HG03025 (cell line): ENCODE results near the gene STX1B.
"Not testable (repeated sequence)": the region's sequence is repeated elsewhere in the genome, so short reads cannot be mapped to it uniquely, and the experiment has no call there.

Experiments used
- ATAC-seq: cut with Tn5 transposase; IDR thresholded peaks from one replicate; pipeline ENCODE4 v1.9.1; 2021; ENCODE audit warnings: mild to moderate bottlenecking, moderate library complexity; ENCODE audit not compliant: unreplicated experiment, low FRiP score

Gene STX1B

GRCh38 chr16:31016018-31016417, 5.6 kb upstream of the STX1B start:
- ATAC-seq: no peak

DNA sequence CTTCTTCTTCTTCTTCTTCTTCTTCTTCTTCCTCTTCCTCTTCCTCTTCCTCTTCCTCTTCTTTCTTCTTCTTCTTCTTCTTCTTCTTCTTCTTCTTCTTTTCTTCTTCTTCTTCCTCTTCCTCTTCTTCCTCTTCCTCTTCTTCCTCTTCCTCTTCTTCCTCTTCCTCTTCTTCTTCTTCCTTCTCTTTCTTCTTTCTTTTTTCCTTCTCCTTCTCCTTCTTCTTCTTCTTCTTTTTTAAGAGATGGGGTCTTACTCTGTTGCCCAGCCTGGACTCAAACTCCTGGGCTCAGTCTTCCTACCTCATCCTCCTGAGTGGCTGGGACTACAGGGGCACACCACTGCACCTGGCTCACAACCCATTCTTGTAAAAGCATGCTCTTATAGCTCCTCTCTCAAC, 2.9 kb upstream of the STX1B start:
- ATAC-seq: not testable (repeated sequence)

DNA sequence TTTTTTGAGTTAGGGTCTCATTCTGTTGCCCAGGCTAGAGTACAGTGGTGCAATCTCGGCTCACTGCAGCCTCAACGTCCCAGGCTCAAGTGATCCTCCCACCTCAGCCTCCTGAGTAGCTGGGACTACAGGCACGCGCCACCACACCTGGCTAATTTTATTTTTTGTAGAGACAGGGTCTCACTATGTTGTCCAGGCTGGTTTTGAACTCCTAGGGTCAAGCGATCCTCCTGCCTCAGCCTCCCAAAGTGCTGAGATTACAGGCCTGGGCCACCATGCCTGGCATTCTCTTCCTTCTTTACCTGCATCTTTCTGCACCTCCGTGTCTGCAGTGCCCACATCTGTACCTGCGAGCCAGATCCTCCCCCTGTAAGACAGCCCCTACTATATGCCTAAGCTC, 1.4 kb upstream of the STX1B start:
- ATAC-seq: not testable (repeated sequence)

GRCh38 chr16:31009894-31010584, 399 bp downstream of the STX1B start:
- no peak for ATAC-seq

GRCh38 chr16:31009120-31009519, 1.3 kb downstream of the STX1B start:
- ATAC-seq: no peak

DNA sequence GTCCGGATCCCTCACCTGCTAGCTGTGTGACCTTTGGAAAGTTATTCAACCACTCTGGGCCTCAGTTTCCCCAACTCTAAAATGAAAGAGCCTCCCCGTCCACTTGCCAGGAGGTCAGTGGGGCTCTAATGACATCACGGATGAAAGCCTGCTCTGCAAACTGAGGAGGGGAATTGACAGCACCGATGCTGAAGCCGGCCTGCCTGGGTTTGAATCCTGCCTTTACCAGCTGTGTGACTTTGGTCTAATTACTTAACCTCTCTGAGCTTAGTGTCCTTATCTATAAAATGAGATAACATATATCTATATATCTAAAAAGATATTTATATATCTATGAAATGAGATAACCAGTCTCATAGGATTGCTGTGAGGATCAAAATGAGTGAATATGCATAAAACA, 1.9 kb downstream of the STX1B start:
- ATAC-seq: no peak

DNA sequence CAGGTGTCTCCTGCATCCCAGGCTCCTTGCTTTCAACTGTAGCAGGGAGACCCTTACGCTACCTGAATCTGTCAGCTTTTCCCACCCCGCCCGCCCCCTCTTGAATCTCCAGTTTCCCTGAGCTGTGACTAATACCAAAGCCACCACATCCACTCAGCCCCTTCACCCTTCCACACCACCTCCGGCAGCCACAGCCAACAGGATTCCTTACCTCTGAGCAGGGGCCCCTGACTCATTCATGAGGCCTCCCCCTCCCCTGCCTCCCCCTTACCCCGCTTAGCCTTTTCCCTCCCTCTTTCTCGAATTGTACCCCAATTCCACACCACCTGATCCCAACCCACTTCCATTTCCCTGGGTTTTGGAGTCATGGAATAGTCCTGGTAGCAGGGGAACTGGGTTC, 2.3 kb downstream of the STX1B start:
- no peak for ATAC-seq

- ATAC-seq: no peak
Measured at GRCh38 chr16:31007684-31008083, 2.8 kb downstream of the STX1B start.

DNA sequence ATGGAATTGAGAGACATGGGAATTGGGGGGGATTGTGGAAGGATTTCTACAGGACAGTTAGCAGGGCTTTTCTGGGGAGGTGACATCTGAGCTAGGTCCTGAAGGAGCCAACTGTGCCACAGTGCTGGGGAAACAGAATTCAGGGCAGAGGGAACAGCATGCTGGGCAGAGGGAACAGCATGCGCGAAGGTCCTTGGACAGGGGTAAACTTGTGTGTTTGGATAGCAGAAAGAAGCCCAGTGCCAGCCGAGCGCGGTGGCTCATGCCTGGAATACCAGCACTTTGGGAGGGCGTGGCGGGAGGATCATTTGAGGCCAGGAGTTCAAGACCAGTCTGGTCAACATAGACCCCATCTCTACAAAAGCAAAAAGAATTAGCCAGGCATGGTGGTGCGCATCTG, 3.8 kb downstream of the STX1B start:
- ATAC-seq: no peak

- ATAC-seq: no peak
Measured at GRCh38 chr16:31006086-31006385, 4.4 kb downstream of the STX1B start.

DNA sequence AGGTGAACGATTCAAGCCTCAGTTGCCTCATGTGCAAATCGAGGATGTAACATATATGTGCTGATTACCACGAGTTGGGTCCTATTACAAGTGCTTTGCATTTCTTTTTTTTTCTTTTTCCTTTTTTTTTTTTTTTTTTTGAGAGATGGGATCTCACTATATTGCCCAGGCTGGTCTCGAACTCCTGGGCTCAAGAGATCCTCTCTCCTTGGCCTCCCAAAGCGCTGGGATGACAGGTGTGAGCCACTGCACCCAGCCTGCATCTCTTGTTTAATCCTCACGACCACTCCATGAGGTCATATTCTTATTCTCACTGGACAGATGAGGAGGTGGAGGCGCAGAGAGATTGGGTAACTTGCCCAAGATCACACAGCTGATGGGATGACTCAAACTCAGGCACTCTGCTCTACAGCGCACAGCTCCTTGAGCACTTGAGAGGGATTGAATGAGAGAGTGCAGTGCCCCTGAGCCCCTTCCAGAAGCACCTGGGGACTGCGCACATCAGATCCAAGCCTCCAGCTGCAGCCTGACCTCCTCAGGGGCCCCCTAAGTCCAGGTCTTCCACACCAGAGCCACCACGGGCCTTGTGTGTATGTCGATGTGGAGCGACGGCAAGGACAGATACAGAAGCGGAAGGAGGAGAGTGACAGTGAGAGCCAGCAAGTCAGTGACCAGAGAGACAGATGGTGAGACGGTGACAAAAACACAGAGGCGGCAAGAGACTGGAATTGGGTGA, 4.9 kb downstream of the STX1B start:
- no peak for ATAC-seq

- no peak for ATAC-seq
Measured at GRCh38 chr16:31004658-31005057, 5.8 kb downstream of the STX1B start.

DNA sequence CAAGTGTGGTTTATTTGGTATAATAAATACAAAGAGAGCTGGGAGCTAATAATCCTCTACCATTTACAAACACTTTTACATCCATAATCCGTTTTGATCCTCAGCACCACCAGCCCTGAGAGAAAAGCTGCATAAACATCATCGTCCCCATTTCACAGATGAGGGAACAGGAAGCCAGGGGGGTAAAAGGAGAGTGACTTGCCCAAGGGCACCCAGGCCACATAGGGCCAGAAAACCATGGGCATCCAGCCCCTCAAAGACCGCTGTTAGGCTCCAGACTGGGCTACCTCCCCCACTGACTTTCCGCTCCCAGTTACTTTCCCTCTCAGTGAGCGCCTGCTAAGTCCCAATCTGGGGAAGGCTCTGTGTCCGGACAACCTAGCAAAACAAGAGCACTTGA, 6.7 kb downstream of the STX1B start:
- ATAC-seq: no peak

- no peak for ATAC-seq
Measured at GRCh38 chr16:31002862-31003341, 7.5 kb downstream of the STX1B start.

- ATAC-seq: no peak
Measured at GRCh38 chr16:31002250-31002700, 8.2 kb downstream of the STX1B start.

GRCh38 chr16:31001507-31002249, 8.8 kb downstream of the STX1B start:
- ATAC-seq: no peak

- no peak for ATAC-seq
Measured at GRCh38 chr16:31000671-31001382, 9.6 kb downstream of the STX1B start.

GRCh38 chr16:30998852-30999761, 11.3 kb downstream of the STX1B start:
- ATAC-seq: no peak

DNA sequence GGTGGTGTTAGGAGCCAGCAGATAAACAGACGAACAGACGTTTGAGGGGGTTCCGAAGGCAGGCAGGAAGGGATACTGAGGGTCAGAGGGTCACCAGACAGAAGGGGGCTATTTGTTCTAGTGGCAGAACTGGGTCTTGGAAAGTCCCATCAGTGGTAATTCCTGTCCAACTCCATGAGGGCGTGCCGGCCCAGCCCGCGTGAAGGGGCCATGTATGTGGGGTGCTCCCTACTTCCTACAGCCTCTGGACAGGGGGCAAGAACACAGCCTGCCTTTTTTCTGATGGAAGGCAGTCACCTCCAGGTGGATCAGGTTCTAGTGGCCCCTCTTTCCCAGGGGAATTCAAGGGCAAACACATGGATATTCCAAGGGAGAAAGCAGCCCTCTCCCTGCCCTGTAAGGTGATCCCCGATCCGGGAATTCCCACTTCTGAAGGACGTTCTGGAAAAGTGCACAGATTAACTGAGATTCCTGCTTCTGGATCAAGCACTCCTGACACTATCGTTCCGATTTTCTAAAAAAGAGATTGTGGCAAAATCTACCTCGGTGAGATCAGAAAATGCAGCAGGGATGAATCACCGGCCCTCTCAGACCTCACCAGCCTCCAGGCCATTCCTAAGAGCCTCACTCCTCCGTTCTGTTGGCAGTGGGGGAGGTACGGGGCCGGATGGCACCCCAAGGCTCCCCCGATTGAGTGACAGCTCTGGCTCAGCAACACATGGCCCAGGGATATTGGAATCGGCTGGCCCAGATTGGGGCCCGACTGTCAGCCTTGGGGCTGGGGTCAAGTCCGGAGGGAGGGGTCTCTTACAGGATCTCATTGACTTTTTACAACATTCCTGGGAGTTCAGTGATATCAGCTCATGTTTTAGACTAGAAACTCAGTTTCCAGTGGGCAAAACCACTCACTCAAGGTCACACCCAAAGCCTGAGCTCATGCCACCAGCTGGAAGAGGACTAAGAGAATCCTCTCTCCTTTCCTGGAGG, 12.4 kb downstream of the STX1B start:
- no peak for ATAC-seq
